Skeletal muscle satellite cell (primary cell): Measurements from ENCODE around the gene SIK3.

Source experiments
- H3K27me3 ChIP-seq: 2 replicates; pipeline ENCODE4 v1.7.0; 2013; ENCODE audit warnings: low read length; ENCODE audit not compliant: control insufficient read depth, insufficient read depth
- H3K36me3 ChIP-seq: 2 replicates; pipeline ENCODE4 v1.7.0; 2013; ENCODE audit warnings: mild to moderate bottlenecking, control low read depth, low read length; ENCODE audit not compliant: insufficient read depth
- H3K4me1 ChIP-seq: 2 replicates; pipeline ENCODE4 v1.7.0; 2013; ENCODE audit warnings: low read length; ENCODE audit not compliant: control insufficient read depth, insufficient read depth
- H3K4me2 ChIP-seq: 2 replicates; pipeline ENCODE4 v1.7.0; 2013; ENCODE audit warnings: mild to moderate bottlenecking, low read length
- H3K4me3 ChIP-seq: 2 replicates; pipeline ENCODE4 v1.7.0; 2013; ENCODE audit warnings: low read length
- H3K9ac ChIP-seq: 2 replicates; pipeline ENCODE4 v1.7.0; 2013; ENCODE audit warnings: mild to moderate bottlenecking, low read depth, low read length, moderate library complexity
- H3K9me3 ChIP-seq: replicated peaks from 2 replicates; pipeline ENCODE4 v1.7.0; 2013; ENCODE audit warnings: mild to moderate bottlenecking, control low read depth, low read length

Gene SIK3

DNA sequence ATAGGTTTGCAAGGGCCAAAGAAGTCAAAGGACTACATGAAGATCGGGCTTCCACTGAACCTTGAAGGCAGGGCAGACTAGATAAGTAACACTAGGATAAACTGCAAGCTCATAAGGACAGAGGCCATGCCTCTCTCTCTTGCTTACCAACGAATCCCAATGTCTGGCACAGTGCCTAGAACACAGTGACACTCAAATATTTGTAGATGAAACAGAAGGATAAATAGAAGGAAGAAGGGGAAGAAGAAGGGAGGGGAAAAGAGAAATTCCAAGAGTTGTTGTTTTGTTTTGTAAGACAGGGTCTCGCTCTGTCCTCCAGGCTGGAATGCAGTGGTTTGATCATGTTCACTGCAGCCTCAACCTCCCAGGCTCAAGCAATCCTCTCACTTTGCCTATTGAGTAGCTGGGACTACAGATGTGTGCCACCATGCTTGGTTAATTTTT is 26.9 kb downstream of the SIK3 start:
- Histone ChIP-seq H3K36me3 (no peaks in the 10 kb centered on the region), H3K4me1 (peaks cover 25% of the 10 kb centered on the region), H3K4me3 (no peak overlapping the region), H3K9me3 (no peaks in the 10 kb centered on the region), H3K4me2 (no peak overlapping the region), H3K27me3 (no peaks in the 10 kb centered on the region), H3K9ac (no peak overlapping the region)

- Histone ChIP-seq H3K4me1 (peaks cover 22% of the 10 kb centered on the region), H3K9me3 (no peaks in the 10 kb centered on the region), H3K27me3 (no peaks in the 10 kb centered on the region), H3K4me2 (no peak overlapping the region), H3K4me3 (no peak overlapping the region), H3K9ac (no peak overlapping the region), H3K36me3 (no peaks in the 10 kb centered on the region)
Measured at GRCh38 chr11:117070016-117070415, 28.2 kb downstream of the SIK3 start.

- Histone ChIP-seq H3K9ac (no peak overlapping the region), H3K9me3 (no peaks in the 10 kb centered on the region), H3K4me1 (peaks cover 31% of the 10 kb centered on the region), H3K4me3 (no peak overlapping the region), H3K4me2 (no peak overlapping the region), H3K27me3 (no peaks in the 10 kb centered on the region), H3K36me3 (no peaks in the 10 kb centered on the region)
Measured at GRCh38 chr11:117068303-117068860, 29.8 kb downstream of the SIK3 start.

DNA sequence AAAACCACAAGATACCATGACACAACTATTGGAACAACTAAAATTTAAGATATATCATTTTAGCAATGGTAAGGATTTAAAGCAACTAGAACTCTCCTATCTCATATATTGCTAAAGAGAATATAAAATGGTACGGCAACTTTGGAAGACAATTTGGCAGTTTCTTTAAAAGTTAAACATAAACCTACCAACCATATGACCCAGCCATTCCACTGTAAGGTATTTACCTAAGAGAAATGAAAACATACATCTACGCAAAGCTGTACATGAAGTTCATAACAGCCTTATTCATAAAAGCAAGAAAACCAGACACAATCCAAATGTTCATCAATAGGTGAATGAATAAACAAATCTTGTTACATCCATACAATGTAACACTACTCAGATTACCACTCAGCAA is 31.3 kb downstream of the SIK3 start:
- Histone ChIP-seq H3K4me3 (no peak overlapping the region), H3K36me3 (no peaks in the 10 kb centered on the region), H3K4me1 (peaks cover 19% of the 10 kb centered on the region), H3K27me3 (no peaks in the 10 kb centered on the region), H3K9me3 (no peaks in the 10 kb centered on the region), H3K4me2 (no peak overlapping the region), H3K9ac (no peak overlapping the region)

GRCh38 chr11:117064275-117064674 is 34.0 kb downstream of the SIK3 start:
- H3K4me1 ChIP-seq = peaks cover 10% of the 10 kb centered on the region
- no peak overlapping the region for H3K4me3 ChIP-seq
- peak overlapping the region; percentile 1 for H3K4me2 ChIP-seq
- no peaks in the 10 kb centered on the region for H3K36me3 ChIP-seq
- H3K9ac ChIP-seq = no peak overlapping the region
- no peaks in the 10 kb centered on the region for H3K27me3 ChIP-seq
- H3K9me3 ChIP-seq = no peaks in the 10 kb centered on the region

DNA sequence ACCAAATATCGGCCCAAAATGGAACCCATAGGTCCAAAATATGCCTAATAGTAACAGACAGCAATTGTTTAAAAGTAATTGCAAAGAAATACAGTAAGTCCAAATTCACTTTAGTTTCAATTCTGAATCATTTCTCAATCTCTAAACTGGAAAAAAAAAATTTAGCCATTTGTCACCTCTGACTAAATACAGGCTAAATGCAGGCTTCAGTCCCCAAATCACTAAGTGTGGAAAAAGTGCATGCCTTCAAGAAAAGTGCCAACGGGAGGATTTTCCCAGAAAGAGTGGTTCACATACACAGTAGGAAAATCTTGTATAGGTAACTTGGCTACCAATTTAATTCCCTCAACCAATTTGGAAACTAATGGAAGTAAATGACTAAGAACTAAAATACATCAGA is 35.7 kb downstream of the SIK3 start:
- Histone ChIP-seq H3K36me3 (no peaks in the 10 kb centered on the region), H3K4me3 (no peak overlapping the region), H3K4me1 (peaks cover 14% of the 10 kb centered on the region), H3K4me2 (no peak overlapping the region), H3K9me3 (no peaks in the 10 kb centered on the region), H3K9ac (no peak overlapping the region), H3K27me3 (no peaks in the 10 kb centered on the region)

- H3K4me1 ChIP-seq = peaks cover 14% of the 10 kb centered on the region
- H3K4me3 ChIP-seq = no peak overlapping the region
Measured at GRCh38 chr11:117061256-117061655, 37.0 kb downstream of the SIK3 start.

DNA sequence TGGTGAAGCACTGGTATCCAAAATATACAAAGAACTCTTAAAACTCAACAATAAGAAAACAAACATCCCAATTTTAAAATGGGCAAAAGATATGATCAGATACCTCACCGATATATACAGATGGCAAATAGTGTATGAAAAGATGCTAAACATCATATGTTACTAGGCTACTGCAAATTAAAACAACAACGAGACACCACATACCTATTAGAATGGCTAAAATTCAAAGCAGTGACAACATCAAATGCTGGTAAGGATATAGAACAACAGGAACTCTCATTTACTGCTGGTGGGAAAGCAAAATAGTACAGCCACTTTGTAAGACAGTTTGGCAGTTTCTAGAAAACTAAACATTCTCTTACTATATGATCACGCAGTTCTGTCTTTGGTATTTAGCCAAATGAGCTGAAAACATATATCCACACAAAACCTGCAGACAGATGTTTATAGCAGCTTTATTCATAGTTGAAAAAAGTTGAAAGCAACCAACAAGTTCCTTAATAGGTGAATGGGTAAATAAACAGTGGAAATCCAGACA is 38.5 kb downstream of the SIK3 start:
- H3K4me2 ChIP-seq = no peak overlapping the region
- H3K9me3 ChIP-seq = no peaks in the 10 kb centered on the region
- peaks cover 14% of the 10 kb centered on the region for H3K4me1 ChIP-seq
- no peaks in the 10 kb centered on the region for H3K27me3 ChIP-seq
- H3K9ac ChIP-seq = no peak overlapping the region
- no peak overlapping the region for H3K4me3 ChIP-seq
- H3K36me3 ChIP-seq = no peaks in the 10 kb centered on the region

More at GRCh38 chr11:117061256-117061655, 37.0 kb downstream of the SIK3 start:
- Histone ChIP-seq H3K36me3 (no peaks in the 10 kb centered on the region), H3K27me3 (no peaks in the 10 kb centered on the region), H3K4me2 (no peak overlapping the region), H3K9ac (no peak overlapping the region), H3K9me3 (no peaks in the 10 kb centered on the region)

- Histone ChIP-seq H3K27me3 (no peaks in the 10 kb centered on the region), H3K4me3 (no peak overlapping the region), H3K9ac (no peak overlapping the region), H3K4me2 (no peak overlapping the region), H3K9me3 (no peaks in the 10 kb centered on the region), H3K4me1 (peaks cover 5% of the 10 kb centered on the region), H3K36me3 (no peaks in the 10 kb centered on the region)
Measured at GRCh38 chr11:117058761-117059261, 39.4 kb downstream of the SIK3 start.

GRCh38 chr11:117057727-117058126 is 40.5 kb downstream of the SIK3 start:
- H3K9ac ChIP-seq = no peak overlapping the region
- H3K4me2 ChIP-seq = no peak overlapping the region
- peaks cover 5% of the 10 kb centered on the region for H3K4me1 ChIP-seq
- H3K4me3 ChIP-seq = no peak overlapping the region
- no peaks in the 10 kb centered on the region for H3K9me3 ChIP-seq
- no peaks in the 10 kb centered on the region for H3K36me3 ChIP-seq
- no peaks in the 10 kb centered on the region for H3K27me3 ChIP-seq

GRCh38 chr11:117057317-117057716 is 40.9 kb downstream of the SIK3 start:
- peaks cover 5% of the 10 kb centered on the region for H3K4me1 ChIP-seq
- H3K4me3 ChIP-seq = no peak overlapping the region
- no peak overlapping the region for H3K9ac ChIP-seq
- no peak overlapping the region for H3K4me2 ChIP-seq
- H3K27me3 ChIP-seq = no peaks in the 10 kb centered on the region
- no peaks in the 10 kb centered on the region for H3K36me3 ChIP-seq
- H3K9me3 ChIP-seq = no peaks in the 10 kb centered on the region

DNA sequence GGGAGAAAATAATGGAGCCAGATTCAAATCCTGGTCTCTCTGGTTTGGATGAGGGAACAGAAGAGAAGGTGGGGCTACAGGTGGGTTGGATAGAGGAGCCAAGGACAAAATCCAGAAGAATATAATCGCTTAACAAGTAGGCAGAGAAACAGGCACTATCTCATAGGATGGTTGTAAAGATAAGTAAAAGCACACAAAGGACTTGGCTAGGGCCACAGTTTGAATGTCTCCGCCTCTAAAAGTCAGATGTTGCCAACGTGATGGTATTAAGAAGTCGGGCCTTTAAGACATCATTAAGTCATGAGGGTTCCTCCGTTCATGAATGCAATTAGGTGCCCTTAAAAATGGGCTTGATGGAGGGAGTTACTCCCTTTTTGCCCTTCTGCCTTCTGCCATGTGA is 42.8 kb downstream of the SIK3 start:
- H3K9ac ChIP-seq = no peak overlapping the region
- H3K4me3 ChIP-seq = no peak overlapping the region
- H3K4me1 ChIP-seq = peaks cover 5% of the 10 kb centered on the region
- no peaks in the 10 kb centered on the region for H3K27me3 ChIP-seq
- H3K36me3 ChIP-seq = no peaks in the 10 kb centered on the region
- H3K4me2 ChIP-seq = no peak overlapping the region
- no peaks in the 10 kb centered on the region for H3K9me3 ChIP-seq
